GM23338 (cell line): ENCODE measurements around the gene TUBB3.

ENCODE experiments used
- CREB1 ChIP-seq: fragments of 250-450 bp; sonication (Bioruptor Pico); IDR thresholded peaks from 2 replicates; pipeline ENCODE4 v1.5.0; 2020; ENCODE audit warnings: low read depth, mild to moderate bottlenecking, moderate library complexity
- EZH2 ChIP-seq: fragments of 200-600 bp; sonication (generic); IDR thresholded peaks from one replicate; pipeline ENCODE4 v1.8.0; 2017; ENCODE audit warnings: antibody characterized with exemption, mild to moderate bottlenecking, low read depth; ENCODE audit not compliant: unreplicated experiment
- EZH2phosphoT487 ChIP-seq: fragments of 200-600 bp; sonication (generic); IDR thresholded peaks from one replicate; pipeline ENCODE4 v1.8.1; 2018; ENCODE audit warnings: antibody characterized with exemption; ENCODE audit not compliant: unreplicated experiment
- POLR2AphosphoS5 ChIP-seq: IDR thresholded peaks from 2 replicates; pipeline ENCODE4 v1.6.1; 2016; ENCODE audit warnings: antibody characterized with exemption, low read depth
- STAT1 ChIP-seq: IDR thresholded peaks from one replicate; pipeline ENCODE4 v1.6.1; 2016; ENCODE audit warnings: antibody characterized with exemption; ENCODE audit not compliant: unreplicated experiment
- ZNF114 ChIP-seq: fragments of 250-450 bp; sonication (Bioruptor Pico); IDR thresholded peaks from 2 replicates; pipeline ENCODE4 v1.5.0; 2020; ENCODE audit warnings: mild to moderate bottlenecking, moderate library complexity
- TF ChIP-seq, protein P1 (sequence below), 2 experiments: fragments of 200-600 bp in 1 of 2; sonication (generic) in 1 of 2; conservative IDR thresholded peaks; 2 replicates each; pipeline versions ENCODE4 v1.5.1 to v1.6.1; 2016 to 2017; ENCODE audit warnings: antibody characterized with exemption in 2 of 2, low read depth in 2 of 2, mild to moderate bottlenecking in 2 of 2, moderate library complexity in 1 of 2
- TF ChIP-seq, protein P2 (sequence below): IDR thresholded peaks from one replicate; pipeline ENCODE4 v1.6.1; 2018; ENCODE audit warnings: antibody characterized with exemption; ENCODE audit not compliant: unreplicated experiment
- TF ChIP-seq, protein P3 (sequence below): IDR thresholded peaks from 2 replicates; pipeline ENCODE4 v1.6.1; 2016; ENCODE audit warnings: antibody characterized with exemption
- TF ChIP-seq, protein P4 (sequence below): fragments of 250-450 bp; sonication (Bioruptor Pico); IDR thresholded peaks from 2 replicates; pipeline ENCODE4 v1.5.0; 2020; ENCODE audit warnings: mild to moderate bottlenecking, moderate library complexity

DNA sequence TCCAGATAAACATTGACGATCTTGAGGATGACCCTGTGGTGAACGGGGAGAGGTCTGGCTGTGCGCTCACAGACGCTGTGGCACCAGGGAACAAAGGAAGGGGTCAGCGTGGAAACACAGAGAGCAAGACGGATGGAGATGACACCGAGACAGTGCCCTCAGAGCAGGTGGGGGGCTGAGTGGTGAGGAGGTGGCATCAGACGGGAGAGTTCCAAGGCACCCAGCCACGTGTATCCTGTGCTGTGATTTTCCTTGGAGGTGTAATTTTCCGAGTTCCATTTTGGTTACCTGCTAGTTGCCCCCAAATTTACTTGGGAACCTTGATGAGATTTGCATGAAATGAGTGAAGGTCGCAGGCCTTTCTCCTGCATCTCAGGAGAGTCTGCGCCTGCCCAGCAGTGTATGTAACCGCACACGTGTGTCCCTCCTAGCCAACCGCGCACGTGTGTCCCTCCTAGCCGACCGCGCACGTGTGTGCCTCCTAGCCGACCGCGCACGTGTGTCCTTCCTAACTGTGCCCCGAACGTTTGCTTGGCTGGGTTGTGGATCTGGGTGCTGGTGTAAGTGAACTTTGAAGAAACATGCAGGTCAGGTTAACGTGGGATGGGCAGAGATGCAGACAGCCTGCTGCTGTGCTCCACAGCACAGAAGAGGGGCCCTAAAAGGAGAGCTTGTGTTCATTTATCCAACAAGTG is 39.6 kb upstream of the TUBB3 start:
- no peak for TF ChIP-seq CREB1
- no peak for TF ChIP-seq EZH2
- no peak for TF ChIP-seq POLR2AphosphoS5
- TF ChIP-seq, protein P1, sequence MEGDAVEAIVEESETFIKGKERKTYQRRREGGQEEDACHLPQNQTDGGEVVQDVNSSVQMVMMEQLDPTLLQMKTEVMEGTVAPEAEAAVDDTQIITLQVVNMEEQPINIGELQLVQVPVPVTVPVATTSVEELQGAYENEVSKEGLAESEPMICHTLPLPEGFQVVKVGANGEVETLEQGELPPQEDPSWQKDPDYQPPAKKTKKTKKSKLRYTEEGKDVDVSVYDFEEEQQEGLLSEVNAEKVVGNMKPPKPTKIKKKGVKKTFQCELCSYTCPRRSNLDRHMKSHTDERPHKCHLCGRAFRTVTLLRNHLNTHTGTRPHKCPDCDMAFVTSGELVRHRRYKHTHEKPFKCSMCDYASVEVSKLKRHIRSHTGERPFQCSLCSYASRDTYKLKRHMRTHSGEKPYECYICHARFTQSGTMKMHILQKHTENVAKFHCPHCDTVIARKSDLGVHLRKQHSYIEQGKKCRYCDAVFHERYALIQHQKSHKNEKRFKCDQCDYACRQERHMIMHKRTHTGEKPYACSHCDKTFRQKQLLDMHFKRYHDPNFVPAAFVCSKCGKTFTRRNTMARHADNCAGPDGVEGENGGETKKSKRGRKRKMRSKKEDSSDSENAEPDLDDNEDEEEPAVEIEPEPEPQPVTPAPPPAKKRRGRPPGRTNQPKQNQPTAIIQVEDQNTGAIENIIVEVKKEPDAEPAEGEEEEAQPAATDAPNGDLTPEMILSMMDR (conservative IDR thresholded peaks at IDR 0.05; ENCODE audit: low read depth in 2 of 2) = no peak
- TF ChIP-seq, protein P2, sequence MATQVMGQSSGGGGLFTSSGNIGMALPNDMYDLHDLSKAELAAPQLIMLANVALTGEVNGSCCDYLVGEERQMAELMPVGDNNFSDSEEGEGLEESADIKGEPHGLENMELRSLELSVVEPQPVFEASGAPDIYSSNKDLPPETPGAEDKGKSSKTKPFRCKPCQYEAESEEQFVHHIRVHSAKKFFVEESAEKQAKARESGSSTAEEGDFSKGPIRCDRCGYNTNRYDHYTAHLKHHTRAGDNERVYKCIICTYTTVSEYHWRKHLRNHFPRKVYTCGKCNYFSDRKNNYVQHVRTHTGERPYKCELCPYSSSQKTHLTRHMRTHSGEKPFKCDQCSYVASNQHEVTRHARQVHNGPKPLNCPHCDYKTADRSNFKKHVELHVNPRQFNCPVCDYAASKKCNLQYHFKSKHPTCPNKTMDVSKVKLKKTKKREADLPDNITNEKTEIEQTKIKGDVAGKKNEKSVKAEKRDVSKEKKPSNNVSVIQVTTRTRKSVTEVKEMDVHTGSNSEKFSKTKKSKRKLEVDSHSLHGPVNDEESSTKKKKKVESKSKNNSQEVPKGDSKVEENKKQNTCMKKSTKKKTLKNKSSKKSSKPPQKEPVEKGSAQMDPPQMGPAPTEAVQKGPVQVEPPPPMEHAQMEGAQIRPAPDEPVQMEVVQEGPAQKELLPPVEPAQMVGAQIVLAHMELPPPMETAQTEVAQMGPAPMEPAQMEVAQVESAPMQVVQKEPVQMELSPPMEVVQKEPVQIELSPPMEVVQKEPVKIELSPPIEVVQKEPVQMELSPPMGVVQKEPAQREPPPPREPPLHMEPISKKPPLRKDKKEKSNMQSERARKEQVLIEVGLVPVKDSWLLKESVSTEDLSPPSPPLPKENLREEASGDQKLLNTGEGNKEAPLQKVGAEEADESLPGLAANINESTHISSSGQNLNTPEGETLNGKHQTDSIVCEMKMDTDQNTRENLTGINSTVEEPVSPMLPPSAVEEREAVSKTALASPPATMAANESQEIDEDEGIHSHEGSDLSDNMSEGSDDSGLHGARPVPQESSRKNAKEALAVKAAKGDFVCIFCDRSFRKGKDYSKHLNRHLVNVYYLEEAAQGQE = no peak
- no peak for TF ChIP-seq EZH2phosphoT487
- no peak for TF ChIP-seq ZNF114 (CRISPR knock-in tag)
- TF ChIP-seq, protein P3, sequence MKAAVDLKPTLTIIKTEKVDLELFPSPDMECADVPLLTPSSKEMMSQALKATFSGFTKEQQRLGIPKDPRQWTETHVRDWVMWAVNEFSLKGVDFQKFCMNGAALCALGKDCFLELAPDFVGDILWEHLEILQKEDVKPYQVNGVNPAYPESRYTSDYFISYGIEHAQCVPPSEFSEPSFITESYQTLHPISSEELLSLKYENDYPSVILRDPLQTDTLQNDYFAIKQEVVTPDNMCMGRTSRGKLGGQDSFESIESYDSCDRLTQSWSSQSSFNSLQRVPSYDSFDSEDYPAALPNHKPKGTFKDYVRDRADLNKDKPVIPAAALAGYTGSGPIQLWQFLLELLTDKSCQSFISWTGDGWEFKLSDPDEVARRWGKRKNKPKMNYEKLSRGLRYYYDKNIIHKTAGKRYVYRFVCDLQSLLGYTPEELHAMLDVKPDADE = no peak
- TF ChIP-seq, protein P4, sequence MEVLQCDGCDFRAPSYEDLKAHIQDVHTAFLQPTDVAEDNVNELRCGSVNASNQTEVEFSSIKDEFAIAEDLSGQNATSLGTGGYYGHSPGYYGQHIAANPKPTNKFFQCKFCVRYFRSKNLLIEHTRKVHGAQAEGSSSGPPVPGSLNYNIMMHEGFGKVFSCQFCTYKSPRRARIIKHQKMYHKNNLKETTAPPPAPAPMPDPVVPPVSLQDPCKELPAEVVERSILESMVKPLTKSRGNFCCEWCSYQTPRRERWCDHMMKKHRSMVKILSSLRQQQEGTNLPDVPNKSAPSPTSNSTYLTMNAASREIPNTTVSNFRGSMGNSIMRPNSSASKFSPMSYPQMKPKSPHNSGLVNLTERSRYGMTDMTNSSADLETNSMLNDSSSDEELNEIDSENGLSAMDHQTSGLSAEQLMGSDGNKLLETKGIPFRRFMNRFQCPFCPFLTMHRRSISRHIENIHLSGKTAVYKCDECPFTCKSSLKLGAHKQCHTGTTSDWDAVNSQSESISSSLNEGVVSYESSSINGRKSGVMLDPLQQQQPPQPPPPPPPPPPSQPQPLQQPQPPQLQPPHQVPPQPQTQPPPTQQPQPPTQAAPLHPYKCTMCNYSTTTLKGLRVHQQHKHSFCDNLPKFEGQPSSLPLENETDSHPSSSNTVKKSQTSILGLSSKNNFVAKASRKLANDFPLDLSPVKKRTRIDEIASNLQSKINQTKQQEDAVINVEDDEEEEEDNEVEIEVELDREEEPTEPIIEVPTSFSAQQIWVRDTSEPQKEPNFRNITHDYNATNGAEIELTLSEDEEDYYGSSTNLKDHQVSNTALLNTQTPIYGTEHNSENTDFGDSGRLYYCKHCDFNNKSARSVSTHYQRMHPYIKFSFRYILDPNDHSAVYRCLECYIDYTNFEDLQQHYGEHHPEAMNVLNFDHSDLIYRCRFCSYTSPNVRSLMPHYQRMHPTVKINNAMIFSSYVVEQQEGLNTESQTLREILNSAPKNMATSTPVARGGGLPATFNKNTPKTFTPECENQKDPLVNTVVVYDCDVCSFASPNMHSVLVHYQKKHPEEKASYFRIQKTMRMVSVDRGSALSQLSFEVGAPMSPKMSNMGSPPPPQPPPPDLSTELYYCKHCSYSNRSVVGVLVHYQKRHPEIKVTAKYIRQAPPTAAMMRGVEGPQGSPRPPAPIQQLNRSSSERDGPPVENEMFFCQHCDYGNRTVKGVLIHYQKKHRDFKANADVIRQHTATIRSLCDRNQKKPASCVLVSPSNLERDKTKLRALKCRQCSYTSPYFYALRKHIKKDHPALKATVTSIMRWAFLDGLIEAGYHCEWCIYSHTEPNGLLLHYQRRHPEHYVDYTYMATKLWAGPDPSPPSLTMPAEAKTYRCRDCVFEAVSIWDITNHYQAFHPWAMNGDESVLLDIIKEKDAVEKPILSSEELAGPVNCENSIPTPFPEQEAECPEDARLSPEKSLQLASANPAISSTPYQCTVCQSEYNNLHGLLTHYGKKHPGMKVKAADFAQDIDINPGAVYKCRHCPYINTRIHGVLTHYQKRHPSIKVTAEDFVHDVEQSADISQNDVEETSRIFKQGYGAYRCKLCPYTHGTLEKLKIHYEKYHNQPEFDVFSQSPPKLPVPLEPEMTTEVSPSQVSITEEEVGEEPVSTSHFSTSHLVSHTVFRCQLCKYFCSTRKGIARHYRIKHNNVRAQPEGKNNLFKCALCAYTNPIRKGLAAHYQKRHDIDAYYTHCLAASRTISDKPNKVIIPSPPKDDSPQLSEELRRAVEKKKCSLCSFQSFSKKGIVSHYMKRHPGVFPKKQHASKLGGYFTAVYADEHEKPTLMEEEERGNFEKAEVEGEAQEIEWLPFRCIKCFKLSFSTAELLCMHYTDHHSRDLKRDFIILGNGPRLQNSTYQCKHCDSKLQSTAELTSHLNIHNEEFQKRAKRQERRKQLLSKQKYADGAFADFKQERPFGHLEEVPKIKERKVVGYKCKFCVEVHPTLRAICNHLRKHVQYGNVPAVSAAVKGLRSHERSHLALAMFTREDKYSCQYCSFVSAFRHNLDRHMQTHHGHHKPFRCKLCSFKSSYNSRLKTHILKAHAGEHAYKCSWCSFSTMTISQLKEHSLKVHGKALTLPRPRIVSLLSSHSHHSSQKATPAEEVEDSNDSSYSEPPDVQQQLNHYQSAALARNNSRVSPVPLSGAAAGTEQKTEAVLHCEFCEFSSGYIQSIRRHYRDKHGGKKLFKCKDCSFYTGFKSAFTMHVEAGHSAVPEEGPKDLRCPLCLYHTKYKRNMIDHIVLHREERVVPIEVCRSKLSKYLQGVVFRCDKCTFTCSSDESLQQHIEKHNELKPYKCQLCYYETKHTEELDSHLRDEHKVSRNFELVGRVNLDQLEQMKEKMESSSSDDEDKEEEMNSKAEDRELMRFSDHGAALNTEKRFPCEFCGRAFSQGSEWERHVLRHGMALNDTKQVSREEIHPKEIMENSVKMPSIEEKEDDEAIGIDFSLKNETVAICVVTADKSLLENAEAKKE = no peak
- TF ChIP-seq STAT1 = no peak
